ENCODE results near the gene PCDH15.

- TF ChIP-seq, protein P1, sequence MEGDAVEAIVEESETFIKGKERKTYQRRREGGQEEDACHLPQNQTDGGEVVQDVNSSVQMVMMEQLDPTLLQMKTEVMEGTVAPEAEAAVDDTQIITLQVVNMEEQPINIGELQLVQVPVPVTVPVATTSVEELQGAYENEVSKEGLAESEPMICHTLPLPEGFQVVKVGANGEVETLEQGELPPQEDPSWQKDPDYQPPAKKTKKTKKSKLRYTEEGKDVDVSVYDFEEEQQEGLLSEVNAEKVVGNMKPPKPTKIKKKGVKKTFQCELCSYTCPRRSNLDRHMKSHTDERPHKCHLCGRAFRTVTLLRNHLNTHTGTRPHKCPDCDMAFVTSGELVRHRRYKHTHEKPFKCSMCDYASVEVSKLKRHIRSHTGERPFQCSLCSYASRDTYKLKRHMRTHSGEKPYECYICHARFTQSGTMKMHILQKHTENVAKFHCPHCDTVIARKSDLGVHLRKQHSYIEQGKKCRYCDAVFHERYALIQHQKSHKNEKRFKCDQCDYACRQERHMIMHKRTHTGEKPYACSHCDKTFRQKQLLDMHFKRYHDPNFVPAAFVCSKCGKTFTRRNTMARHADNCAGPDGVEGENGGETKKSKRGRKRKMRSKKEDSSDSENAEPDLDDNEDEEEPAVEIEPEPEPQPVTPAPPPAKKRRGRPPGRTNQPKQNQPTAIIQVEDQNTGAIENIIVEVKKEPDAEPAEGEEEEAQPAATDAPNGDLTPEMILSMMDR (conservative IDR thresholded peaks at IDR 0.05; ENCODE audit: low read length) = no peak
- TF ChIP-seq EZH2phosphoT487 (IDR thresholded peaks at IDR 0.05; ENCODE audit: borderline replicate concordance, low read depth, low read length) = no peak
Observed at GRCh38 chr10:54660397-54660796, 140.6 kb downstream of the PCDH15 start.

Data from OCI-LY7 (cell line).